HG02852 (cell line): ENCODE results near the gene PALLD.

ENCODE experiments used
- ATAC-seq: cut with Tn5 transposase; IDR thresholded peaks from one replicate; pipeline ENCODE4 v1.9.1; 2021; ENCODE audit warnings: mild to moderate bottlenecking, moderate library complexity; ENCODE audit not compliant: unreplicated experiment

Gene PALLD

DNA sequence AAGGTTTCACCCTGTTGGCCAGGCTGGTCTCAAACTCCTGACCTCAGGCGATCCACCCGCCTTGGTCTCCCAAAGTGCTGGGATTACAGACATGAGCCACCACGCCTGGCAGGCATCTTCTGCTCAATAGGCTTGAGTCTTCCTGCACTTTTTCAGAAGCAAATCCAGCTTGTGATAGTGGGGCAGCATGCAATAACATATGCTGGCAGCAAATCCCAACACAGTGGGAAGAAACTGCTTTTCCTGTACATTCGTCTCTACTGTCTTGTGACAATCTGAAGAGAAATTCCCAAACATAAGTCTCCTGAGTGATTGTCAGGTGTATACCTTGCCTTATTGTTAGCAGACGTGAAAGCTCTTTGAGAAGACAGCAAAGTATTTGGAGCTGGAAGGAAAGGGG lies 145.7 kb downstream of the PALLD start:
- ATAC-seq: no peak

DNA sequence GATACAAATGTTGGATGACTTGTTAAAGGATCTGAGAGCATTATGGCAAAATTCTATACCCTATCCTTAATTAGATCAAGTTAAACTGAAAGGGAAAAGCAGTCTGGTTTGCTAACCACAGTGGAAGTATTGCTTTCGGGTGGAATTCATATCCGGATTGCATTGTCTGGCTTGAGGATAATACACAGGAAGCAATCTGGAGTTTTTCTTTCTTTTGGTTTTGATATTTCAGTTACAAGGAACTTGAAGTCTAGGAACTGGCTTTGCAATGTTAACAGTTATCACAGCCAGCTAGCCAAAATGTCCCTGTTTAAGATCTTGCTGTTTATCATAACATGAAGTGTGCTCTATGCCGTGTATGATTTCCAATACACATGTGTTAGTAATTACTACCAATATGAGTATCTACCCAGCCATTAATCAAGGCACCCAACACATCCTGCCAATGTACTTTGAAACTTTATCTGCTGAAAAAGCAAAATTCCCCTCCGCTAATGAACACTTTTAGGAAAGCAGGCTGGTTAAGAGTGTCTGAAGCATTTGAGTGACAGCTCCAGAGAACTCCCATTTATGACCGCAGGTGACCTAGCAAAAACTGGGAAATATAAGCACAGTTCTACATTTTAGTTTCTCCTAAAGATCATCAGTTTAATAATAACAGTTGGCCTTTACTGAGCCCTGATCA lies 146.4 kb downstream of the PALLD start:
- no peak for ATAC-seq

DNA sequence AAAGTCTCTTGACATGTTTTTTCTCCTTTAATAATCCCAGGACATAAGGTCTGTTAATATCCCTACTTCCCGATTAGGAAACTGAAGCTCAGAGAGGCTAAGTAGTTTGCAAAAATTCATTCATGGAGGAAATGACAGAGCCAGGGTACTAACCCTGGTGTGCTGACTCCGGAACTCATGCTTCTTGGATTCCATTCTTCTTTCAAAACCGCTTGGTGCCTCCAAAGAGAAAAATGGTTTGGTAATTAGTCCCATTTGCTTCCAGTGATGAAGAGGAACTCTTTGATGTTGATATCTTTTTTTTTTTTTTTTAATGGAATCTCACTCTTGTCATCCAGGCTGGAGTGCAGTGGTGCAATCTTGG lies 146.9 kb downstream of the PALLD start:
- no peak for ATAC-seq

DNA sequence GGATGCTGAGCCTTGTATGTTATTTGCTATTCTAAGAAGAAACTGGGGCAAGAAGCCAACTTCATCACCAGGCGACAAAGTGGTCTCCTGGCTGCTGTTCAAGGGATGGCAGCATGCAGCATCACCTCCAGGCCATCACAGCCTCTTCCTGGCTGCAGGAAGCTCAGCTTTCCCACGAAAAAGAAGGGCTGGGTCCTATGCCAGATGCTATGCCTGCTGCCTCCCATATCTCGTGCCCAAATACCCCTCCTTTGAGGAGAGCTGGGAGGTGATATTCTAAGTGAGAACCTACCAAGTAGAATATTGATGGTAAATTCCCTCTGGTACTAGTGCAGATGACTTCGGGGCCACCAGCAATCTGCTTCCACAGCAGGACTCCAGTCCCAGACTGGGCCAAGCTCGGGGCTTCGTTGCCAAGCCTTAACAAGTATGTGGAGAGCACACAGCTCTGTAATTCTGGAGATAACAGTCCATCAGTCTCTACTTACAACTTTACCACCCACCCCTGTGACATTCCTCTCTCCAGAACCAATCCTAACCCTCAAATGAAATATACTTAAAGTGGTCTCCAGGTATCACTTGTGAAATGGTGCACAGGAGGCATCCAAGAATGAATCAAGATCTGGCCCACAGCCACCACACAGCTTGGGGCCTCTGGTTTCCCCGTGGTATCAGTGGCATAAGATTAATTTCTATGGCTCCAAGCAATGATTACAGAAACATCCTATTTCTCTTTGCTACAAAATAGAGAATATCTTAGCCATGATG lies 149.3 kb downstream of the PALLD start:
- no peak for ATAC-seq

DNA sequence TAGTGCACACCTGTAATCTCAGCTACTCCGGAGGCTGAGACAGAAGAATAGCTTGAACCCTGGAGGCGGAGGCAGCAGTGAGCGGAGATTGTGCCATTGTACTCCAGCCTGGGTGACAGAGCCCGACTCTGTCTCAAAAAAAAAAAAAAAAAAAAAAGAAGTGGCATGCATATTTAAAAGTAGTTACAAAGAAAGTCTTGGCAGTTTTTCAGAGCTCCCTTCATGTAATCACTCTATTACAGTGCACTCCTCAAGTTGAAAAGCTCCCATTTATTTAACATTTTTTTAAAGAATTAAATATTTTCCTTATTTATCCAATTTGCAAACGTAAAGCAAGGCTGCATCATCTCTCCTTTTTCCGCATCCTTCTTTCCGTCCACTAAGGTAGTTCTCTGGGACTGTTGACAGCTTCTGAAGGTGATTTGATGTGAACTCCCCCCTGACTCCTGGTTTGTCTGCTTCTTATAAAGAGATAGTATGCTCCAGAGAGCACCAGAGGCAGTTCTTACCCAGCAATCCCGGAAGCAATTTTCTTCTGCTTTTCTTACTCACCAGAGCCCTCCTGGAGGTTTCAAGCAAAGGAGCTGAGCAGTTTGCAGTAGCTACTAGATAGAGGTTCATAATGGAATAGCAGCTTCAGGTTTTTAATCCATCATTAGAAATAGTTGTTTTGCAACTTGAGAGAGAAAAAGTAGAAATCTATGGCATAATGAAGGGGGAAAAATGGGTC lies 151.0 kb downstream of the PALLD start:
- no peak for ATAC-seq

DNA sequence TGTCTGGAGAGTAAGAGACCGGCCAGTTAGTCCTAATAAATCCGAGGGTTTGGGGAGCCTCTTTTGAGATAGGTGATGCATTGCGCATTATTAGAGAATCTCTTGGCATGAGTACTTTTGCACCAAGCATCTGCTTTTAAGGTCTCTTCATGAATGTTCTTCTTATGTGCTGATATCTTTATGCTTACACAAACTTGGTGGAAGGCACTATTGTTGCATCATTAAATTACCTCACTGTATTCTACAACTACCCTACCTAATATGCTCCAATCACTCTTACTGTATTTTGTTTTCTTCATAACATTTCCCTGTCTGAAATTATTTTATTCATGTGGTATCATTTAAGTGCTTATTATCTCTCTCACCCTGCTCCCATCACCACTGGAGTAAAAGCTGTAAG lies 151.6 kb downstream of the PALLD start:
- ATAC-seq: no peak

DNA sequence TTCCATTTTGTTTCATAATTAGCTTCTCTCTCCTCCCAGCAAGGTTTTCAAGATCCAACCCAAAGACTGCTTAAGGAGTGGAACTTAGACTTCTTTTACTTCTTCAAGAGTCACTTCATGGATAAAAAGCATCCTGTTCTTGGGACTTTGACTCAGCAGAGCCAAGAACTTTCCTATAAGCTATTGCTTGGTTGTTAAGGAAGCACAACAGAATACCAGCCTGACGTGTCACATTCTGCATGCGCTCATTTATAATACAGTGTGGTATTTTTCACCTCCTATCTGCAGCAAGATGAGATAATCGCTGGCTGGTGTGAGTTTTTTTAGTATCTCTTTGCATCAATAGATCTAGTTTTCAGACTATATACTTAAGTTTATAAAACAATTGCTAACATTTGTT lies 152.1 kb downstream of the PALLD start:
- ATAC-seq: no peak

DNA sequence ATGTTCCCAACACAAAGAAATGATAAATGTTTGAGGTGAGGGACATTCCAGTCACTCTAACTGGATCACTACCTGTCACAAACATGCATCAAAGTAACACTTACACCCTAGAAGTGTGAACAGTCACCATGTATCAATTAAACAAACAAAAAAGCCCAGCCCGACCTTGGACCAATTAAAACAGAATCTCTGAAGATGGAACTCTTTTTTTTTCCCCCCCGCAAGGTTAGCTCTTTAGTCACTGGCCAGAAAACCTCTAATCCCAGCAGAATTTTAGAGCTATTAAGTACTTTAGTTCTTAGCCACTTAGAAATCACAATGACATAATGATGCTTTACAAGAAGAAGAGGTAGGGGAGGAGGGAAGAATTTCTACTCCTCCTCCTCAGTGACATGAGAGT lies 154.5 kb downstream of the PALLD start:
- no peak for ATAC-seq

DNA sequence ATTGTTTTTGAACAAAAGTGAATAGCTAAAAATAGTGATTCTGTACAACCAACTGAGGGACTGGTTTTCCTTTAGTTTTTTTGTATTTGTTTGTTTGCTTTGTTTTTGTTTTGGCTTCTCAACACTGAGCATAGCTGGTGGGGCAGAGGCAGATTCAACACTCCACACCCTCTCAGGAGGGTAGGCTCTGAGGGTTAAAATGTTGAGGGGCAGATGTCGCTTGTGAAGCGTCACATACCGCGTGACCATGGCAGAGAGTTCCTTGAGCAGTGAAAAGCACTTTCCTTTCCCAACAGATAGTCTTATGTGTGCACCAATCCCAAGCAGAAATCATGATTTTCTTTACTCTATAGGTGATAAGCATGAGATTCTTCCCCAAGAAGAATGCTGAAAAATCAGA lies 155.0 kb downstream of the PALLD start:
- ATAC-seq: no peak

DNA sequence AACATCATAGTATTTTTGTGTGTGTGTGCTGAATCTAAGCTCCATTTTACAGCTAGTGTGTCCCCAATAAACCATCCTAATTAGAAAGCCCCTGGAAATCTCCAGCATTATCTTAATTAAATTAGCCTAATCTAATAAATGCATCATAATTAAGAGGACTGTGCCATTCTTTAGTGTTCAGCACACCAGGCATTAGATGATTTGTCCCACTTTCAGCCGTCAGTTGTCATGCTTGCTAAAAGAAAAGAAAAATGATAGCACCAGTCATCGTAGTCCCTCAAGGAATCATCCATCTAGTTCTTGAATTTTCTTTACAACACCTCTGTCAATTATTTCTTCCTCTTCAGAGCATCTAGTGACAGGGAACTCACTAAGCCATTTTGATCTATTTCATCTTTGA lies 155.9 kb downstream of the PALLD start:
- ATAC-seq: no peak

DNA sequence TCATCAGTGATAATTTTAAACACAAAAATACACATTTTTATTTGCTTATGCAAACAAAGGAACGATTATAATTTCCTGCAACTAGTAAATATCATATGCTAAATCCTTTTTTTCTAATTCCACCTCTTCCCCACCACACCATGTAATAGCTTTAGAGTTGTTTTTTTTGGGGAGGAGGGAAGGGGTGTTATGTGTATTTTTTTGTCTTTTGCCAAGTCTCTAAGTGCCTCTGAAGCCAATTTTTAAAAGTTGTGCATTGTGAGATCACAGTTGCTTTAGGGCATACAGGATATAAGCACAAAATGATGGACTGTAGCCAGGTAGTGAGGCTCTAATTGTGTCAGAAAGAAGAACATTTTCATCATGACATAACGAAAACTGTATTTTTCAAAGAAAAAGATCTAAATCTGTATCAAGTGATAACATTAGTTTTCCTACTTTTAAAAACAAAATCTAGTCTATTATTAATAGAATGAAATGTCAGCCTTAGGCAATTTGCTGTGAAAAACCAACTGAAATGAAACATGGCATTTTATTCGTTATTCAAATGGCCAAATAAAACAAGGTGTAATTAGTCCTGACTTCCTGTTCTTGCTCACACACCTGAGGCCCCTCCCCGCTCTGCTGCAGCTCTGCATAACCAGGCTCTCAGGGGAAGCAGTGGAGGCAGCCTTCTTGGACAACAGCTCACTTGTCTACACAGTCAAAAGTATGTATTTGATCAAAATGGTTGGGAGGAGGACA lies 157.4 kb downstream of the PALLD start:
- ATAC-seq: no peak

DNA sequence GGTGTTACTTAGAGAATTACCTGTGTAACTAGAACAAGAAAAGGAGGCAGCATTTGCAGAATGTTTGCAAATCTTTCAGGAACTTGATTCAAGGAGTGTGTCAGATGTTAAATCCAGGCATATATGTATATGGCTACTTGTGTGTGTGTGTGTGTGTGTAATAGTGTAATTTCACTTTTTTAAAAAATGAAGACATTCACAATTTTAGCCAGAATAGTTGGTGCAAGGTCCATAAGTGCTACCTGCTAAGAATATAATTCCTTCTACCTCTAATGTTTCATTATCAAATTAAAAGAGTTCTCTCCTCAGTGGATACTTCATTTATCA lies 158.0 kb downstream of the PALLD start:
- ATAC-seq: no peak

DNA sequence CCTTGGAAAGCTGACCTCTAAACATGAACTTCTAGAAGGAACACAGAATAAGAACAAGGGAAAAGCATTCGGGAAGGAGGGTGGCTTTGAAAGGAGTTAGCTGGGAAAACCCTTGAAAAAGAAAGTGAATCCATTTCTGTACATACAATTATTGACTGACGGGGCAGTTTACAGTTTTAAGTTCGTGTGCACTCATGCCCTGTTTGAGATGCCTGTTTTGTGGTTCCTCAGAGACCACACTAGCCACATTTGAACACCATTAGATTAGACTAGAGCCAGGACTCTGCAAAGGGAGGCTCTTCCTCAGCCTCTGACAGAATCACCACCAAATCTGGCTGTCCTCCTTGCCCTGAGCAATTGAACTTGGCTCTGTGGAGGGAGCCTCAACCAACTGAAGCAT lies 158.3 kb downstream of the PALLD start:
- no peak for ATAC-seq

DNA sequence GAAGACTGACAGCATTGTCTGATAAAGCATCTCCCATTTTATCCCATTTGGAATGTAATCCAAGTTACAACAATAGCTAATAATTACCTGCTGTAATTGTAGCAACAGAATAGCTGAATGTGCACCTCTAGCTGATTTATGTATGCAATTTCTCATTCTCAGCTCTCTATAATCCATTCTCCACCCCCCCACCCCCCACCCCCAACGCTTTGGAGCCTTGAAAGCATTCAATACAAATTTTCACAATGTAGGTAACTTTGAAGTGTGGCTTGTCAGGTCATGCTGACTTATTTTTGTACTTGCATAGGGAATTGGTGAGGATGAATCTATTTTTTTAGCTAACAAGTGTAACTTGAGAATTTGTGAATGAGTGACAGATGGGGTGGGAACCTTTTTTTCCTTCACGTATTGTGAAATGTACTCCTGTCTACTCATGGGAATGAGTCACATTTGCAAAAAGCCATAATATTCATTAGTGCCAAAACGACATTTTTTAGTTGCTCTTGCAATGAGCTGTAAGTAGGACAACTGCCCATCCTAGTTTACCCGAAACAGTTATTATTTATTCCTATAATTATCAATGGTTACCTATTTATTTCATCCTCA lies 159.3 kb downstream of the PALLD start:
- ATAC-seq: no peak

DNA sequence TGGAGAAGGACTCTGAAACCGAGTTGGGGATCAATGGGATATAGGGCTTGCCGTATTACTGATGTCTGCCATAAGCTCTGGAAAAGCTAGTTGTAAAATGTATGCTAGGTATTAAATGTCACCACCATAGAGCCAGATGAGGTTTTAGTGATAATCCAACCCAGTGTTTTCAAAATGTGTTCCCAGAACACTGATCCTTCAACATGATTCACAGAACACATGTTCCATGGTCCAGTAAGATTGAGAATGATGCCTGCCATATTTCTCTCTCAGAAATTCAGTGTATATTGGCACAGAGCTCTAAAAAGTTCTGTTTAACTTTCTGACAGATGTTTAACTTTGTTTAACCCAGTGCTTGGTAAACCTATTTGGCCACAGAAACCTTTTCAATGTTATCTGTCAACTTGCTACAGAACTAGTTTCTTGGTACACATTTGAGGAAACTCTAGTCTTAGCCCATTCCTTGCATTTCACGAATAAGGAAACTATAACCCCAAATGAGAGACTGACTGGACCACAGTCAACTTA lies 160.2 kb downstream of the PALLD start:
- ATAC-seq: no peak

DNA sequence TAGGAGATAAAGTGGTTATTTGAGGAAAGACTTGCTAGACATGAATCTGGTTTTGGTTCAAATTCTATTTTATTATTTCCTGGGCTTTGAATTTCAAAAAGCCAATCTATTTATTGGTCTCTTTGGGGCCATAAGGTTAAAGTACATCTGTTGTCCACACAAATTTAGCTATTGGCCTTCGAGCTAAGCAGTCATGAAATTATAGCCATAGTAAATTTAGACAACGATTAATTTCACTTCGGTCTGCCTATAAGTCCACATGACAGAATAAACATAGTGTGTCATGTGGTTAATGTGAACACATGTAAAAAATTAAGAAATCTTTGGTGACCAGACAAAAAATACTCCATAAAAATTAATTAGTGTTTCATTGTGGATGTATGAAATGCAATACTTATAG lies 161.9 kb downstream of the PALLD start:
- ATAC-seq: no peak

DNA sequence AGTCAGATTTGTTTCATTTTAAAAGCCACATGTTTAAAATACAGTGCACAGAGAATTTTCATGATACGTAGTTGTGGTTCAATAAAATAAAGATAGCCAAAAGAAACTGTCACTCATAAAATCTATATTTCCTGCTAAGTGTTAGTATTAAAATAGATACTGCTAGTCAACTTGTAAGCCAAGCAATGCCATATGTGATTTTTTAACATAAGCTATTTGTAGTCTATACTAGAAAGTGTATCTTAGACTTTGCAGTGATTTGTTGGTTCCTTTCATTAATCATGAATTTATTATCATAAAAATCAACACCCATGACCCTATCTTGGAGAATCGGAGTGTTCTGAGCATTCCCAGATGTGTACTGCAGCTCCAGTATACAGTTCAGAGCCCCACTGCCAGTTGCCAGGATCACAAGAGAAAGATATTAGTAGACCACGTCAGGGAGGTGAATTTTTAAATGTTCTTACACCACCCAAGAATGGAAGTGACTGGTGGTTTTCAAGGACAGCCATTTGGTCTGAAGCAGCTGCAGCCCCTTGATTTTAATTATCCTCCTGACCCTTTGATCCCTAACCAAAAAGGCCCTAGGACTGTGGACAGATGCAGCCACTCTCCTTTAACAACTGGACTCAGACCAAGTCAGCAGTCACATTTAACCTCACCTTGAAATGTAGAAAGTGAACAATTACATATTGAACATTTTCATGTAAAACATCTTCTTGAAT lies 163.1 kb downstream of the PALLD start:
- ATAC-seq: no peak

DNA sequence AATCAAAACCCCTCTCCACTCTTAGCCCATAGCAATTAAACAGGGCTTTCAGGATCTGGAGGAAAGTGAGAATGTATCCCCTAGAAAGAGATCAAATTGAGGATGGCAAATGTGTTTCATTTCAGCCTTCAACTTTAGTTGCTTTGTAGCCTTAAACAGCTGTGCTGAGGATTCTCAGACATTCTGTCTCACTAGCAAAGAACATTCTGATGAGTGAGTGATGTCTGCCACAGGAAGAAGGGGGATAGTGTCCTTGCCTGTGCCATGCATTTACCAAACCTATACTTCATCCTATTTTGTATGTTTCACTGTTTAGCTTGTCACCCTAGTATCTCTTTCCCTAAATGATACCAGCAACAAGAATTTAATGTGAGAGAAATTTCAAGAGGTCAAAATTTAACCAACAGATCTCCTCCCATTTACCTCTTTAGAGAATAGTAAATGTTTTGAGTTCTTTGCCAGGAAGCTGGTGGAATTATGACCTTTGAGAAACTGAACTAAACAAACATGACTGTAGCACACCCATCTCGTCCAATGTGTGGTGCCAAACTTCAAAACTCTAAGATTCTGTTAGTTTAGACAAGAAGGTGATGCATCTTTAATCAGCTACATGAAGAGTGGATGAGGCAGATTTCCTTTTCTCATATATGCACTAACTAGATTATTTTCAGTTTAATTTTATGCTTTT lies 165.6 kb downstream of the PALLD start:
- ATAC-seq: no peak

DNA sequence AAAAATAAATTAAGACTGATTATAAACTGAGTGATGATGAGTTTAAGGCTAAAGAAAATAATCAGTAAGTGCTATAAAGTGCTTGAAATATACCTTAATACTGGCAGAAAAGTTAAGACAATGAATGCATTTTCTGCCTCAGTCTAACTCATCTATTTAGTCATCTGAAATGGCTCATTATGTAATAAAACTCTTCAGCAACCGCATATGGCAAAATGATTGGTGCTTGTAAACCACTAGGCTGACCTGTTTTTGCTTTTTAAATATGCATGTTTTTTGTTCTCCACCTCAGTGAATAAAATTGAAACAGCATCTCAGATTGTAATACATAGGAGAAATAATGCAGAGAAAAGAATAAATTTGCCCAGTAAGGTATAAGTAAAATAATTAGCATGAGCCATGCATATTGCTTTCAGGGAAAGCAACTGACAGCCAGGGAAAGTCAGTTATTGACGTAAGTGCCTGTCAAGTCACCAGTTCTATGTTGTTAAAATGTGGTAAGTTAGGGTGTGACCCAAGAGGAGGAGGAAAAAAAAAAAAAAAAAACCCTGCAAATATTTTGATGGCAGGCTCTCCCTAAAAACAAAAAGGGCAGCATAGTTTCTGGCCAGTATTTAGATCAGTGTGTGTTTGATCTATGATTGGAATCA lies 167.5 kb downstream of the PALLD start:
- ATAC-seq: no peak
